ENCODE data around the gene IRF5. TPM values are rescaled to one million over a fixed set of nuclear protein-coding genes. Genes with fewer than 3 reads are reported as not detected.
A peak's percentile ranks its signal among the peaks of the same experiment; 100 is the strongest.

Gene IRF5
- total RNA-seq, 2 experiments from 2014 or later = 7.7 to 8.2 TPM

DNA sequence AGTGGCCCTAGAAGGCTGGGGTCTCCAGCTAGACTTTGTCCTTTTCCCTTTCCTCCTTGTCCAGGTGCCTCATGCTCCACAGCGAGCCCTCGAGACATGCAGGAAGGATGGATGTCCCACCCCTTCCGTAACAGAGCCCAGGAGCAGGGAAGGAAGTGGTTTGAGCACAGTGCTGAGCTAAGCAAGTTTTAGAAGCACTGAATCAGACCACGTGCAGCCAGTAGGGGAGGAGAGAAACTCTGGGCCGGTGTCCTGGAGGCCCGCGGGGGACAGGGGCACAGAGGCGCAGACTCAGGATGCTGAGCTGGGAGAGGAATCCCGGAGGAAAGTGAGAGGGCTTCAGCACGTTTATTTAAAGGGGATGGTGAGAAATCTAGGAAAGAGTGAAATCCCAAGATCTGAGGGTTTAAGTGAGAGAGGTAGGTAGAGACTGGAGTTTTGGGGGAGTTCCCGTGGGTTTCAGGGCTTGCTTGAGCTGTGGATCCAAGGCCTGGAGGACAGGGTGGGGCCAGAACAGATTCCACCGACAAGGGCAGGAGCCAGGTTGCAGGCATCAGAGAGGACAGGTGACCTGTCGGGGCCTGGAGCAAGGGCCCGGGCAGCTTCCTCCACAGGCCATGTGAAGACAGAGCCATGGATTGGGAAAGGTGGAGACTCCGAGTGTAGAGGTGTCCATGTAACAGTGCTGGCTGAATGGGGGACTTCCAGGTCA is 4.4 kb upstream of the IRF5 start:
- H3K27me3 Mint-ChIP-seq = peaks cover 24% of the 10 kb centered on the region
- POLR2A ChIA-PET = interaction anchor here (0.9 to 1.5 kb wide), 4 partner anchors 18 to 194 kb away, joined by 3 to 13 read pairs (median 4); partner anchors contain the start of genes ATP6V1F, CALU and TNPO3
- ATAC-seq (ENCODE audit: low read depth) = peak; percentile 89

DNA sequence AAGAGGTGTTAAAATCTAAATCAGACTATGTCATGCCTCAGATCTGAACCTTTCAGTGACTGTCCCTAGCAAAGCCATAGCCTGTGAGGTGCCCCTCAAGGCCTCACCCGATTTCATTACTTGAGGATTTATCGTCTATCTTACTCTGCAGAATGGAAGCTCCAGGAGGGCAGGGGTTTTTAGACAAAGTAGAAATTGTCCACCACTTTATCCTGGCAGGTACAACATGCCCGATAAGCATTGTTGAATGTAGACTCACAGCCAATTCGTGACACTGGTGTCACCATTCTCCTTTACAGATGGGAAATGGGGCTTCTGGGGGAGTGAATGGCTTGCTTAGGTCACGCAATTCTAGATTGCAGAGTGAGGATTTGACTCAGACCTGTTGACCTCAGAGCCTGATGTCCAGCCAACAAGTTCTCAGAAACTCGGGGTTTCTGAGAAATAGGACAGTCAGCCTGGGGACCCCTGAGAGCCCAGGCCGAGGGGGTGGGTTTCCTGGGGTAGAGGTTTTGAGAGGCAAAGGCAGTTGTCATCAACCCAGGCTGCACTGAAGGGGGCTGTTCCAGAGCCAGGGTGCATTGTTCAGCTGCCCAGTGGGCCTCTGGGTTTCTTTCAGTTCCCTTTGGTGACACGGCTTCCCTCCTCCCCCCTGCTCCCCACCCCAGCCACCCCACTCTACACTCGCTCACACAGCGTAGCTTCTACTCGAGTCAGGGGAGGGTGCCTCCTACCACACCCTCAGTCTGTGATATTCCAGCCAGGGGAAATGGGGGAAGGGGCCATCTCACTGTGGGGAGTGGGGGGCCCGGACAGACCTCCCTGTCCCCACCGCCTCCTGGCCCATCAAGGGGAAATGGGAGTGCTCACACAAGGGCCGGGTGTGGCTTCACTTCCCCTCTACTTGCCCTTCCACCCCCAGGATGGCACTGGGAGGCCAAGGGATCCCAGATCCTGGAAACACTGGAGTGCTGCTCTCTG is 3.1 kb upstream of the IRF5 start:
- Mint-ChIP-seq H3K27me3 (peaks cover 26% of the 10 kb centered on the region), H3K27ac (no peak overlapping the region), H3K36me3 (peaks cover 2% of the 10 kb centered on the region), H3K9me3 (no peaks in the 10 kb centered on the region), H3K4me1 (peaks cover 18% of the 10 kb centered on the region), H3K4me3 (no peak overlapping the region)
- DNase-seq (no peak), ATAC-seq (ENCODE audit: low read depth) (no peak)
- POLR2A ChIA-PET = no interaction called here

More for the DNA sequence above, 4.4 kb upstream of the IRF5 start:
- peak; percentile 54 for DNase-seq
- H3K36me3 Mint-ChIP-seq = peaks cover 2% of the 10 kb centered on the region
- peak overlapping the region; percentile 81 for H3K27ac Mint-ChIP-seq
- no peaks in the 10 kb centered on the region for H3K9me3 Mint-ChIP-seq
- H3K4me1 Mint-ChIP-seq = peaks cover 14% of the 10 kb centered on the region
- peak overlapping the region; percentile 76 for H3K4me3 Mint-ChIP-seq

DNA sequence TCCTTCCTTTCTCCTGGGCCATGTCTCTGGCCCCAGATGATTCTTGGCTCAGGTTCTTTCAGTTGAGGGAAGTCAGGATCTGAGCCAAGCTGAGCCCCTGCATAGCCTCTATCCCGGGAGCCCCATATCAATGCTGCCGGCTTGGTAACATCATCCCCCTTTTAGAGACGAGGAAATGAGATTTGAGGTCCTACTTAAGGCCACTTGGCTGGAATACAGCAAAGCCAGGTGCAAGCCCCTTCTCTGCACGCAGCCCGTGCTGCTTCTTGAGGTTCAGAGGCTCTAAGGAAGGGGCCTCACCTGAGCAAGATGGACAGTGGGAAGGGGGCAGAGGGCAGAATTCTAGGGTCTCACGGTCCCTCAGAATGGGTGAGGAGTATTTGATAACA is 2.4 kb upstream of the IRF5 start:
- Mint-ChIP-seq H3K4me3 (no peak overlapping the region), H3K4me1 (peaks cover 22% of the 10 kb centered on the region), H3K27me3 (peaks cover 24% of the 10 kb centered on the region), H3K27ac (no peak overlapping the region), H3K9me3 (no peaks in the 10 kb centered on the region), H3K36me3 (peaks cover 2% of the 10 kb centered on the region)
- POLR2A ChIA-PET = no interaction called here
- ATAC-seq (ENCODE audit: low read depth) (no peak), DNase-seq (no peak)

DNA sequence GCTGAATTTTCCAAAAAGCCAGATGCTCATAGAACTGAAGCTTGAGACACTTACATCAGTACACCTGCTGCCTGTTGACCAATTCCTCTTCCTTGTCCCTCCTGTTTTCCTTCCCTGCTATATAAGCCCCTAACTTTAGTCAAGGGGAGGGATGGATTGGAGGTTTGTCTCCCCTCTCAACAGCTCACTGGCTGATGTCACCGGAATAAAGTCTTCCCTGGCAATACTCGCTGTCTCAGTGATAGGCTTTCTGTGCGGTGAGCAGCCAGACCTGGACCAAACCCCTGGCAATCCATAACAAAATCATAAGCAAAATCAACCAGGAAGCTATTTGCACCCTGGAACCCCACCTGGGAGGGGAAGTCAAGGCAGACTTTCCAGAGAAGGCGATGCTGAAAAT is 929 bp upstream of the IRF5 start:
- H3K27me3 Mint-ChIP-seq = peaks cover 24% of the 10 kb centered on the region
- no peak for DNase-seq
- peaks cover 2% of the 10 kb centered on the region for H3K36me3 Mint-ChIP-seq
- H3K27ac Mint-ChIP-seq = peak overlapping the region; percentile 31
- H3K4me3 Mint-ChIP-seq = peak overlapping the region; percentile 68
- H3K4me1 Mint-ChIP-seq = peaks cover 34% of the 10 kb centered on the region
- no peak for ATAC-seq (ENCODE audit: low read depth)
- POLR2A ChIA-PET = no interaction called here
- H3K9me3 Mint-ChIP-seq = no peaks in the 10 kb centered on the region

DNA sequence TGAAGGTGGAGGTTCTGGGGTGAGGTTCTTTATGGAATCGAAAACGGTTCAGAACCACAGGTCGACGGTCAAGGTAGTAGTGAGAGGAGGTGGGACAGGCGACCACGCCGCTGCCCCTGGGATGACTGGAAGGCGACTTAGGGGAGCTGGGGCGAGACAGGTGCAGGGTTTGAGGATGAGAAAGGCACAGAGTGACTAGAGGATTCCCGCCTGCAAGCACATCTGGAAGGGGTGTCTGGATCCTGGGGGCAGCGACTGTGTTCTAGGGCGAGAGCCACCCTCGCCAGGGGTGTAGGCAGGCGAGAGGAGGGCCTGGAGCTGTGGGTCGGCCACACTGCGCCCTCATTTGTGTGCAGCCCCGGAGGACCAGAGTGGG is 468 bp upstream of the IRF5 start:
- Mint-ChIP-seq H3K27ac (peak overlapping the region; percentile 31), H3K27me3 (peaks cover 24% of the 10 kb centered on the region), H3K4me3 (peak overlapping the region; percentile 68), H3K9me3 (no peaks in the 10 kb centered on the region), H3K4me1 (peaks cover 34% of the 10 kb centered on the region), H3K36me3 (peaks cover 2% of the 10 kb centered on the region)
- no peak for DNase-seq
- ATAC-seq (ENCODE audit: low read depth) = no peak
- POLR2A ChIA-PET = no interaction called here

DNA sequence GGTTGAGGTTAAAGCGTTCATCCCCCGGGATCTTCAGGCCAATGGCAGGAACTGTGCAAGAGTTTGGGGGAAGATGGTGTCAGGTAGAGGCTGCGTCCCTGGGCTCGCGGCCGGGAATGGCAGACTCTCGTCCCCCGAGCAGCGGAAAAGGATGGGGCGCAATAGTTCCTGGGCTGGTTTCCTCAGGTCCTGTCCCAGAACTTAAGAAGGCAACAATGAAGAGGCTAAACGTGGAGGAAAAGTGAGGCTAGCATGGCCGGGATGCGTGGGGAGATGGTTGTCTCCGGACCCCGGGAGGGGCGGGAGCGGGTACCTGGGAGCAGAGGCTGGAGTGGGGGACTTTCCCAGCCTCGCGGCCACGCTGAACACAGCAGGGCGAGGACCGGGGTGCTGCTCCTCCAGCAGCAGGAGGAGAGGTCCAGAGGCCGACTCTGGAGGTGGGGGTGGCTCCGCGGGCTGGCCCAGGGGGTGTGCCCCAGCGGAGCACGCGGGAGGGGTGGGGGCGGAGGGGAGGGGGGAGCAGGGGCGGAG is 882 bp downstream of the IRF5 start:
- Mint-ChIP-seq H3K27me3 (peaks cover 24% of the 10 kb centered on the region), H3K27ac (peak overlapping the region; percentile 81), H3K4me3 (peak overlapping the region; percentile 87), H3K9me3 (no peaks in the 10 kb centered on the region), H3K4me1 (peaks cover 28% of the 10 kb centered on the region), H3K36me3 (no peaks in the 10 kb centered on the region)
- ATAC-seq (ENCODE audit: low read depth) (peak; percentile 5), DNase-seq (no peak)
- POLR2A ChIA-PET = interaction anchor here (1.5 kb wide), 1 partner anchor 116 kb away, joined by 4 read pairs; the partner anchor contains the start of gene TNPO3

DNA sequence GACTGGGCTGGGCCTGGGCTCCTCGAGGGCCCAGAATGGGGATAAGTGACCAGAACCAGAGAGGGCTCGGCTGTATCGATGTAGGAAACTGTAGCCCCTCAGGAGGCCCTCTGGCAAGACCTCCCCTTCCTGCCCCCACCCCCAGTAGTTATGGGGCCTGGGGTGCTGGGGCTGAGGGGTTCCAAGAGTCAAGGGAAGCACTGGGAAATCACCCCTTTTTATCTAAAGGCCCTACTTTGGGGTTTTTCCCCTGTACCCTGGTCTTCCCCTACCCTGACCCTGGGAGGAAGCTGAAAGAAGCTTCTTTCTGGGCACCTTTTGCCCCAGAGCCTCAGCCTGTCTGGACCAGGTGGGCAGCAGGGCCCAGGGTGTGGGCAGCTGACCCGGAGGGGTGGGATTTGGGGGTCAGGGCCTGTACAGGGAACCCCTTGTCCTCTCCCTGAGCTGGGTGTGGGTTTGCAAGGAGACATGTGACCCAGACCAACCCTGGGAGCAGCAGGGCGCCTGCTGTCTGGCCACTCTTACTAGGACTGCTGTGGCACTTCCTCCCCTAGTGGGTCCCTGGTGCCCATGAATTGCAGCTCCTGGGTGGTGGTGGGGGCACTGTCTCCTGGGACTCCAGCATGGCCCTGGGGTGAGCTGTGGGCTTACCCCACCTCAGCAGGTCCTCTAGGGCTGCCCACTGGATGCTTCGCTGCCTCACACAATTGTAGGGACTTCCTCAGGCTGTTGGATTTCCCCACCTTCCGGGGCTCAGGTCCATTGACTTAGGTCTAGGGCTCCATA is 1.5 kb downstream of the IRF5 start:
- peaks cover 24% of the 10 kb centered on the region for H3K27me3 Mint-ChIP-seq
- H3K36me3 Mint-ChIP-seq = no peaks in the 10 kb centered on the region
- H3K9me3 Mint-ChIP-seq = no peaks in the 10 kb centered on the region
- no peak for DNase-seq
- H3K4me1 Mint-ChIP-seq = peaks cover 26% of the 10 kb centered on the region
- peak overlapping the region; percentile 74 for H3K27ac Mint-ChIP-seq
- POLR2A ChIA-PET = interaction anchor here (1.3 to 1.5 kb wide), 2 partner anchors 9 to 116 kb away, joined by 3 to 4 read pairs; partner anchors contain the start of gene TNPO3
- peak; percentile 3 for ATAC-seq (ENCODE audit: low read depth)
- peak overlapping the region; percentile 87 for H3K4me3 Mint-ChIP-seq

DNA sequence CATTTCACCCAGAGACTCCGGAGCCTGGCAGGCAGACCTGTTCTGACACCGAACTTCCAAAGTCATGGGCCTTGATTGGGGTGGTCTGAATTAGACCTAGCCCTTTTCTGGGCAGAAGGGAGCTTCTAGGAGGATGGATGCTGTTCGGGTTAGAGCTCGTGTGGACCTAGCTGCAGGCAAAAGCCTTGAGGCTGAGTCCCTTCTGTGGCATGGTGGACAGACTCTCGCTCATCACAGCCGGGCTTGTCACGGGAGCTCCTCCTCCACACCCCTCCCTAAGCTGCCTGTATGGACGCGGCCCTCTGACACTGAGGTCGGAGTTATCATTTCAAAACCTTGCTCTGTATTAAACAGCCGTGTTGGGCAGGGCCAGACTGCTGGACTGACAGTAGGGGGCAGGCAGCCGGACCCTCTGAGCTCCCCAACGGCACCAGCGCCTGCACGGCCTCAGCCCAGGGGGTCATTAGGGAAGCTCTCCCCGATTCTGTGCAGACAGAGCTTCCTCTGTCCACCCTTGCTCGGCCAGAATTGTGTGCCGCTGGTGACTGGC is 2.2 kb downstream of the IRF5 start:
- Mint-ChIP-seq H3K4me3 (peak overlapping the region; percentile 87), H3K36me3 (no peaks in the 10 kb centered on the region), H3K27me3 (peaks cover 24% of the 10 kb centered on the region), H3K27ac (peak overlapping the region; percentile 74), H3K4me1 (peaks cover 26% of the 10 kb centered on the region), H3K9me3 (no peaks in the 10 kb centered on the region)
- no peak for ATAC-seq (ENCODE audit: low read depth)
- POLR2A ChIA-PET = interaction anchor here (1.3 to 1.5 kb wide), 2 partner anchors 10 to 115 kb away, joined by 3 to 4 read pairs; partner anchors contain the start of gene TNPO3
- DNase-seq = no peak

DNA sequence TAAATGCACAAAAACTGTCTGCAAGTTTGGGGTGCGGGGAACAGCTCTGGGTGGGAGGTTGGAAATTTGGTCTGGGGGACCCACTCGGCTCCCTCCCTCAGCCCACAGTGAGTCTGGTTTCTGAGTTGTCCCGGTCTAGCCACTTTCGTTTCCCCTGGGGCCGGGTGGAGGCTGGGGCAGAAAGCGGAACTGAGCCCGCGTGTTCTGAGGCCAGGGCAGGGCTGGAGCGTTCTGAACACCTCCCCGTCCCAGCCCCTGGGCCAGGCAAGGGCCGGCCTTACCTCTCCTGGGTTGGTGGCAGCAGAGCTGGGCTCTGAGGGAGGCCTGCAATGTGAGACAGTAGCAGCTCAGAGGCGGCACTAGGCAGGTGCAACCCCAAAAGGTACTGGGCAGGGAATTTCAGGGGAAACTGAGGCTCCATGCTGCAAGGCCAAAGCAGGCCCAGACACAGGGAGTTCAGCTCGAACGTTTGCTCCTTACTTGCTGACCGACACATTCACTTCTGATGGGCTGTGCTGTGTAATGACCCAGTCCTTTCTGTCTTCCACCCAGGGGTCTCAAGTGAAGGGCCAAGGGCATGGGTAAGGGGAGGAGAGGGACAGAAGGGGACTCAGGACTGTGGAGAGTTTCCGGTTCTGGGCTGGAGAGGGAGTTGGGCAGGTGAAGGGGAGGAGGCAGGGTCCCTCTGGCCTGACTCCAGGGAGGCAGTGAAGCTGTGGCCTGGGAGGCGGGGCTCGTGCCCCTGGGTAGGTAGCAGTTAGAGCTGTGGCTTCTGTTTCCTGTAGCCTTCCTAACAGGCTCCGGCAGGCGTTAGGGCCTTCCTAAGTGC is 3.0 kb downstream of the IRF5 start:
- peak; percentile 55 for DNase-seq
- Mint-ChIP-seq H3K36me3 (no peaks in the 10 kb centered on the region), H3K27me3 (peaks cover 20% of the 10 kb centered on the region), H3K4me1 (peaks cover 26% of the 10 kb centered on the region), H3K27ac (peak overlapping the region; percentile 74), H3K9me3 (no peaks in the 10 kb centered on the region), H3K4me3 (peak overlapping the region; percentile 60)
- ATAC-seq (ENCODE audit: low read depth) = peak; percentile 58
- POLR2A ChIA-PET = interaction anchor here (0.6 to 1.3 kb wide), 2 partner anchors 11 to 150 kb away, joined by 3 read pairs; no protein-coding TSS in a partner anchor

DNA sequence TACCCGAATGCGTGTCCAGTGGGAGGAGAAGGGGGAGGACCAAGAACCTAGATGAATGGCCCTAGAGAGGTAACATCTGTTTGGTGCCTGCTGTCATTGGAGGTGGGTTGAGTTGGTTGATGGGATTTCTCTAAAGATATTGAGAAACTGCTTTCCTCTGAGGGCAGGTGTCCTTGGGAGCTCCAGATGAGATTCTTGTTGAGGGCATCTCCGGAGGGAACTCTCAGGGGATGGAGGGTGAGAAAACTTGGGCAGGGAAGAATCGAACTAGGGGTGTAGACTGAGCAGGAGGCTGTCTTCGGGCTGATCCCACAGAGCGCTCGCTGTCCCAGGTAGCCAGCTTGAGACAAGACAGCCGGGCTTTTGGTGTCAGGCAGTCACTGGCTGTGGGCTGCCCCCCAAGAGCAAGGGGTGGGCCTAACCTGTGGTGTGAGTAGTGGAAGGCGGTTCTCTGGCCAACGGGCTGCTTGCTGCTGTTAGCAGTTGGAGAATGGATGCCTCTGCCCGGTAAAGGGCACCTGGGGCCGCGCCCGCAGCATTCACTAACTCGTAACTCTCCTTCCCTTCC is 3.7 kb downstream of the IRF5 start:
- no peaks in the 10 kb centered on the region for H3K9me3 Mint-ChIP-seq
- POLR2A ChIA-PET = interaction anchor here (0.6 kb wide), 1 partner anchor 149 kb away, joined by 3 read pairs; no protein-coding TSS in a partner anchor
- no peaks in the 10 kb centered on the region for H3K36me3 Mint-ChIP-seq
- H3K4me3 Mint-ChIP-seq = peak overlapping the region; percentile 60
- ATAC-seq (ENCODE audit: low read depth) (no peak), DNase-seq (no peak)
- peak overlapping the region; percentile 74 for H3K27ac Mint-ChIP-seq
- H3K27me3 Mint-ChIP-seq = peaks cover 13% of the 10 kb centered on the region
- H3K4me1 Mint-ChIP-seq = peaks cover 26% of the 10 kb centered on the region

DNA sequence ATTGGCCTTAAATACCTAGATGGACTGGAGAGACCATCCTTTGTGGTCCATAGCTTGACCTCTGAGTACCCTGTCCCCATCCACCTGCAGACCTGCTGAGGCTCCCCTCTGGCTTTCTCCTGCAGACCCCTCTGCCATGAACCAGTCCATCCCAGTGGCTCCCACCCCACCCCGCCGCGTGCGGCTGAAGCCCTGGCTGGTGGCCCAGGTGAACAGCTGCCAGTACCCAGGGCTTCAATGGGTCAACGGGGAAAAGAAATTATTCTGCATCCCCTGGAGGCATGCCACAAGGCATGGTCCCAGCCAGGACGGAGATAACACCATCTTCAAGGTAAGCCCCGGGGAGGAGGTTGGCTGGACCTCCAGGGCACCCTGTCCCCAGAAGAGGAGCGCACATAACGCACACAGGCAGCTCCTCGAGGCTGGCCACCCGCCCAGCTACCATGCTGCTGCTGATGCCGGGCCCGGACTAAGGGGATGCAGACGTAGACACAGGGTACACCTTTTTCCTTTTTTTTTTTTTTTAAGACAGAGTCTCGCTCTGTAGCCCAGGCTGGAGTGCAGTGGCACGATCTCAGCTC is 4.3 kb downstream of the IRF5 start:
- Mint-ChIP-seq H3K4me1 (peaks cover 24% of the 10 kb centered on the region), H3K27ac (no peak overlapping the region), H3K27me3 (peaks cover 8% of the 10 kb centered on the region), H3K9me3 (no peaks in the 10 kb centered on the region), H3K36me3 (no peaks in the 10 kb centered on the region), H3K4me3 (no peak overlapping the region)
- POLR2A ChIA-PET = no interaction called here
- DNase-seq (no peak), ATAC-seq (ENCODE audit: low read depth) (no peak)

Data from activated naive CD8-positive, alpha-beta T cell treated with anti-CD3 and anti-CD28 coated beads, Interleukin-2, amount 10 ng/mL, durations not matched to agents 7 days and 5 days (primary cell).